Neuronal stem cell (in vitro differentiated cells): Measurements from ENCODE around the gene HUNK.

ENCODE experiments used
- DNase-seq: peaks from one replicate; pipeline ENCODE4 v3.0.0-alpha.2; 2013; ENCODE audit warnings: low spot score
- H2AFZ ChIP-seq: one replicate; pipeline ENCODE4 v1.6.1; 2013; ENCODE audit warnings: mild to moderate bottlenecking, low read length, inconsistent platforms
- H2AK5ac ChIP-seq: 2 replicates; pipeline ENCODE4 v1.6.1; 2013; ENCODE audit warnings: low read depth, mild to moderate bottlenecking, inconsistent platforms, low read length, moderate library complexity, mixed read lengths
- H2BK120ac ChIP-seq: 2 replicates; pipeline ENCODE4 v1.6.1; 2013; ENCODE audit warnings: low read depth, mild to moderate bottlenecking, inconsistent platforms, low read length, moderate library complexity, mixed read lengths
- H2BK12ac ChIP-seq: one replicate; pipeline ENCODE4 v1.6.1; 2013; ENCODE audit warnings: low read length, inconsistent platforms
- H2BK15ac ChIP-seq: 2 replicates; pipeline ENCODE4 v1.6.1; 2013; ENCODE audit warnings: mild to moderate bottlenecking, low read length, inconsistent platforms, mixed read lengths
- H2BK5ac ChIP-seq: one replicate; pipeline ENCODE4 v1.6.1; 2013; ENCODE audit warnings: inconsistent platforms, mild to moderate bottlenecking, low read length, moderate library complexity
- H3K14ac ChIP-seq: one replicate; pipeline ENCODE4 v1.6.1; 2013; ENCODE audit warnings: low read length, inconsistent platforms
- H3K18ac ChIP-seq: 2 replicates; pipeline ENCODE4 v1.6.1; 2013; ENCODE audit warnings: low read length, inconsistent platforms
- H3K23ac ChIP-seq: 2 replicates; pipeline ENCODE4 v1.6.1; 2013; ENCODE audit warnings: low read depth, mild to moderate bottlenecking, mixed read lengths, low read length, inconsistent platforms; ENCODE audit not compliant: poor library complexity
- H3K27ac ChIP-seq: replicated peaks from 3 replicates; pipeline ENCODE4 v1.5.1; 2013; ENCODE audit warnings: low read length, inconsistent platforms
- H3K27me3 ChIP-seq, 3 experiments: 2 replicates each; pipeline ENCODE4 v1.6.1; 2013; ENCODE audit warnings: low read length in 3 of 3, mild to moderate bottlenecking in 2 of 3, inconsistent platforms in 1 of 3, low read depth in 1 of 3, mixed read lengths in 1 of 3, moderate library complexity in 1 of 3; ENCODE audit not compliant: control insufficient read depth in 3 of 3, insufficient read depth in 3 of 3
- H3K36me3 ChIP-seq, 2 donors: replicated peaks in 1 of 2; 2 replicates each; pipeline ENCODE4 v1.6.1; 2013; ENCODE audit warnings: low read length in 2 of 2; ENCODE audit not compliant: control insufficient read depth in 2 of 2, insufficient read depth in 2 of 2
- H3K4ac ChIP-seq: 2 replicates; pipeline ENCODE4 v1.6.1; 2013; ENCODE audit warnings: inconsistent platforms, mild to moderate bottlenecking, low read length, moderate library complexity
- H3K4me1 ChIP-seq, 2 donors: 1 replicate in 1 of 2; 2 replicates in 1 of 2; pipeline ENCODE4 v1.6.1; 2013; ENCODE audit warnings: low read length in 2 of 2, low read depth in 1 of 2; ENCODE audit not compliant: control insufficient read depth in 2 of 2, insufficient read depth in 1 of 2
- H3K4me2 ChIP-seq: one replicate; pipeline ENCODE4 v1.6.1; 2013; ENCODE audit warnings: mild to moderate bottlenecking, low read length, inconsistent platforms; ENCODE audit not compliant: insufficient read depth, poor library complexity, severe bottlenecking
- H3K4me3 ChIP-seq, 2 donors: 2 replicates each; pipeline ENCODE4 v1.5.1; 2013; ENCODE audit warnings: low read length in 2 of 2, mild to moderate bottlenecking in 2 of 2, inconsistent platforms in 1 of 2, moderate library complexity in 1 of 2
- H3K79me1 ChIP-seq: one replicate; pipeline ENCODE4 v1.6.1; 2013; ENCODE audit warnings: low read depth, mild to moderate bottlenecking, inconsistent platforms, low read length, moderate library complexity
- H3K9ac ChIP-seq: one replicate; pipeline ENCODE4 v1.6.1; 2013; ENCODE audit warnings: mild to moderate bottlenecking, low read depth, low read length, inconsistent platforms; ENCODE audit not compliant: poor library complexity
- H3K9me3 ChIP-seq, 2 donors: replicated peaks in 1 of 2; 2 replicates each; pipeline versions ENCODE3 to v1.6.1; 2013; ENCODE audit warnings: low read length in 2 of 2, mild to moderate bottlenecking in 2 of 2, inconsistent platforms in 1 of 2, low read depth in 1 of 2, mixed read lengths in 1 of 2, moderate library complexity in 1 of 2; ENCODE audit not compliant: control insufficient read depth in 2 of 2, insufficient read depth in 1 of 2
- H4K8ac ChIP-seq: one replicate; pipeline ENCODE4 v1.6.1; 2013; ENCODE audit warnings: low read depth, mild to moderate bottlenecking, inconsistent platforms, low read length, moderate library complexity
- H4K91ac ChIP-seq: one replicate; pipeline ENCODE4 v1.6.1; 2013; ENCODE audit warnings: low read length, low read depth, mild to moderate bottlenecking, inconsistent platforms; ENCODE audit not compliant: poor library complexity
- WGBS, 2 donors: extraction: QIAGEN DNeasy Blood & Tissue Kit; methylation state at CpG; one replicate each; pipeline ENCODE4 v1.1.7; 2013; ENCODE audit warnings: missing lambda C conversion rate in 2 of 2, mixed read lengths in 1 of 2; ENCODE audit not compliant: insufficient read length in 2 of 2, insufficient replicate concordance in 1 of 2; ENCODE audit errors: extremely low coverage in 2 of 2; 5-methylcytosine and 5-hydroxymethylcytosine counted together

HUNK gene

DNA sequence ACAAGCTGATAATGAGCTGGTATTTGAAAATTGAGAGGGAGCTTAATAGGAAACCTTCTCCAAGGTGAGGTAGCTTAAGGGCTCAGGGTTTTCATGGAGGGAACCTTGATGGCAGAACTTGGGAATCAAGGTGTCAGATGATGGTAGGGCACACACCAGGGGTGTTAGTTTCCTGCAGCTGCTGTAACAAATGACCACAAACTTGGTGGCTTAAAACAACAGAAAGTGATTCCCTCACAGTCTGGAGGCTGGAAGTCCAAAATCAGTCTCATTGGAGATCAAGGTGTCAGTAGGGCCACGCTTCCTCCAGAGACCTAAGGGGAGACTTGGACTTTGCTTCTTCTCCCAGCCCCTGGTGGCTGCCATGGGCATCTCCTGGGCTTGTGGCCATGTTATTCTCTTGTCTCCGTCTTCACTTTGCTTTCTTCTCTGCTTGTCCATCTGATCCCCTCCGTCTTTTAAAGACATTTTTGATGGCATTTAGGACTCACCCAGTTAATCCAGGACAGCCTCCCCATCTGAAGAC, 45.5 kb downstream of the HUNK start:
- Histone ChIP-seq H4K8ac (no peak overlapping the region), H3K9ac (no peak overlapping the region), H3K23ac (no peak overlapping the region), H3K9me3 (peaks cover 8 to 17% of the 10 kb centered on the region in 2 donors), H3K79me1 (peaks cover 5% of the 10 kb centered on the region), H3K4me2 (no peak overlapping the region), H3K27ac (no peak overlapping the region), H3K14ac (no peak overlapping the region), H3K18ac (no peak overlapping the region), H3K4me1 (peaks cover 0 to 3% of the 10 kb centered on the region in 2 donors), H3K4me3 (no peak overlapping the region), H2BK15ac (no peak overlapping the region), H2BK120ac (no peak overlapping the region), H3K4ac (no peak overlapping the region), H2BK5ac (no peak overlapping the region), H2AFZ (no peak overlapping the region), H4K91ac (no peak overlapping the region), H2AK5ac (no peak overlapping the region), H2BK12ac (no peak overlapping the region), H3K27me3 (no peaks in the 10 kb centered on the region), H3K36me3 (peaks cover 0 to 14% of the 10 kb centered on the region in 2 donors)
- no CpG with 5 or more reads among the region's 3 CpGs for WGBS, 2 donors
- DNase-seq = no peak

DNA sequence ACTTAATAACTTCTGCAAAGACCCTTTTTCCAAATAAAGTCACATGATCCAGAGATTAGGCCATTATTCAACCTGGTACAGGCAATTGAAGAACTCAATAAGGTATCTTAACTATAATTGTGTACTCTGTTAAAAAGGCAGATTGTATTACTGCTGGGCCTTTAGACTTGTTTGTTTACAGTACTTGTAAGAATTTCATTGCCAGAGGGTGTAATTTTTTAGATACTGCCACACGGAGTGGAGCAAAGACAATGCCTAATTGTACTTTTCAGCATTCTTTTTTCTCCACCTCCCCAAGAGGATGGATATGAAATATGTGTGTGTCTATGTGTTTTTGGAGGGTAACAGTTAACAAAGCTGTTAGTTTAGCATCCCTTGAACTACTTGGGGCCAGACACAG, 47.5 kb downstream of the HUNK start:
- Histone ChIP-seq H3K4me2 (no peak overlapping the region), H2BK5ac (no peak overlapping the region), H3K23ac (no peak overlapping the region), H2BK120ac (no peak overlapping the region), H3K27ac (no peak overlapping the region), H3K4me1 (no peaks in the 10 kb centered on the region), H4K91ac (no peak overlapping the region), H4K8ac (no peak overlapping the region), H3K18ac (no peak overlapping the region), H3K79me1 (peaks cover 7% of the 10 kb centered on the region), H3K4me3 (no peak overlapping the region), H3K4ac (no peak overlapping the region), H2BK15ac (no peak overlapping the region), H3K36me3 (peaks cover 4 to 29% of the 10 kb centered on the region in 2 donors), H2AK5ac (no peak overlapping the region), H3K14ac (no peak overlapping the region), H3K9me3 (peaks cover 8 to 18% of the 10 kb centered on the region in 2 donors), H2AFZ (no peak overlapping the region), H3K27me3 (no peaks in the 10 kb centered on the region), H3K9ac (no peak overlapping the region), H2BK12ac (no peak overlapping the region)
- DNase-seq = no peak
- WGBS, 2 donors = no CpG with 5 or more reads among the region's 1 CpG

DNA sequence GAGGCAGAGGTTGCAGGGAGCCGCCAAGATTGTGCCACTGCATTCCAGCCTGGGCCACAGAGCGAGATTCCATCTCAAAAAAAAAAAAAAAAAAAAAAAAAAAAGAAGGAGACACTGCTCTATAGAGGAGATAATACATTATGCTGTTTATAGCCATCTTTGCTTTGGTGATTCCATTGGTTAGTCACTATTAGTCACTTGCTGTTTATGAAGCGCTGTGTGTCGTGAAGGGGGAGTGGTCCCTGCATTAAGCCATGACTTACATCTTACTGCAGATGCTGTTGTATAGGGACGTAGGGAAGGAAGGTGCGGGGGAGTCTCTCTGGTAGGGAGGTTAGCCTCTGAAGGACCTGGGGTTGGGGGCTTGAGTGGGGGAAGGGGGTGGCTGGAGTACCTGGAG, 48.3 kb downstream of the HUNK start:
- Histone ChIP-seq H3K4me1 (no peaks in the 10 kb centered on the region), H4K8ac (no peak overlapping the region), H4K91ac (no peak overlapping the region), H3K27ac (no peak overlapping the region), H2AK5ac (no peak overlapping the region), H3K4ac (no peak overlapping the region), H2BK15ac (no peak overlapping the region), H3K79me1 (peaks cover 7% of the 10 kb centered on the region), H3K4me2 (no peak overlapping the region), H3K18ac (no peak overlapping the region), H3K4me3 (no peak overlapping the region), H2BK120ac (no peak overlapping the region), H3K9ac (no peak overlapping the region), H2AFZ (no peak overlapping the region), H3K23ac (no peak overlapping the region), H3K9me3 (peaks cover 8 to 25% of the 10 kb centered on the region in 2 donors), H2BK5ac (no peak overlapping the region), H3K14ac (no peak overlapping the region), H2BK12ac (no peak overlapping the region), H3K27me3 (no peaks in the 10 kb centered on the region), H3K36me3 (peaks cover 4 to 38% of the 10 kb centered on the region in 2 donors)
- no peak for DNase-seq
- WGBS, 2 donors = no CpG with 5 or more reads among the region's 6 CpGs

DNA sequence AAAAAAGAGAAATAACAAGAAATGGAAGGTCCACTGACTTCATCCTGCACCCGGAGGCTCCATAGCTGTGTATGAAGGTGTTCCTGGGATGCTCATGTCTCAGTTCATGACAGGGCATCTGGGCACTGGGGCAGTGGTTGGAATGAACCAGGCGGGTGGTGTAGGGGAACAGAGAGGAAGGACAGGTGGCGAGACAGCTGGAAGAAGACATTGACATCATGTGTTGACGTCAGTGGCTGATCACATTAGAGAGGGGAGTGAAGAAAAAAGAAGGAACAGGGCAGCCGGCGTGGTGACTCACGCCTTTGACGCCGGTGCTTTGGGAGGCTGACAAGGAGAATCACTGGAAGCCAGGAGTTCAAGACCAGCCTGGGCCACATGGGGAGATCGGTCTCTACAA, 50.1 kb downstream of the HUNK start:
- Histone ChIP-seq H3K14ac (no peak overlapping the region), H3K4me3 (no peak overlapping the region), H3K9me3 (peaks cover 9 to 28% of the 10 kb centered on the region in 2 donors), H2BK12ac (no peak overlapping the region), H2AK5ac (no peak overlapping the region), H3K18ac (no peak overlapping the region), H3K79me1 (peaks cover 7% of the 10 kb centered on the region), H2BK5ac (no peak overlapping the region), H3K27me3 (no peaks in the 10 kb centered on the region), H2BK120ac (no peak overlapping the region), H2BK15ac (no peak overlapping the region), H3K9ac (no peak overlapping the region), H2AFZ (no peak overlapping the region), H3K4me1 (peaks cover 3 to 4% of the 10 kb centered on the region in 2 donors), H3K36me3 (peaks cover 4 to 41% of the 10 kb centered on the region in 2 donors), H3K4me2 (no peak overlapping the region), H3K4ac (no peak overlapping the region), H3K23ac (no peak overlapping the region), H3K27ac (no peak overlapping the region), H4K8ac (no peak overlapping the region), H4K91ac (no peak overlapping the region)
- no peak for DNase-seq
- no CpG with 5 or more reads among the region's 10 CpGs for WGBS, 2 donors
